HFFc6 (cell line): ENCODE results near the gene OPCML. TPM values are rescaled to one million over a fixed set of nuclear protein-coding genes. Genes with fewer than 3 reads are reported as not detected.

Experiments
- DNase-seq: peaks from one replicate; pipeline ENCODE4 v3.0.0-alpha.2; 2018
- H3K27ac Mint-ChIP-seq: 2 replicates; pipeline ENCODE4 v1.8.0; 2020; ENCODE audit warnings: mild to moderate bottlenecking, mixed read lengths
- H3K27me3 Mint-ChIP-seq: 2 replicates; pipeline ENCODE4 v1.8.0; 2021; ENCODE audit warnings: mild to moderate bottlenecking, moderate library complexity, mixed read lengths; ENCODE audit not compliant: insufficient read depth
- H3K36me3 Mint-ChIP-seq: 2 replicates; pipeline ENCODE4 v1.8.0; 2021; ENCODE audit warnings: low read depth, mixed read lengths
- H3K4me1 Mint-ChIP-seq: 2 replicates; pipeline ENCODE4 v1.8.0; 2020; ENCODE audit warnings: low read depth, mixed read lengths
- H3K4me3 Mint-ChIP-seq: 2 replicates; pipeline ENCODE4 v1.8.0; 2020; ENCODE audit warnings: mild to moderate bottlenecking, moderate library complexity, mixed read lengths
- H3K9me3 Mint-ChIP-seq: 2 replicates; pipeline ENCODE4 v1.8.0; 2020; ENCODE audit warnings: mild to moderate bottlenecking, mixed read lengths
- total RNA-seq, 6 experiments: library from RNA; stranded (reverse); fragmentation: NEBNext Ultra II Directional; extraction: Animal tissue kit (Norgen Biotek cat#: 25700); gene quantifications; 2 replicates in 1 of 6; 3 replicates in 5 of 6; pipeline ENCODE4 v1.2.3, GENCODE V29; 2021
- TF ChIP-seq, protein P1 (sequence below): fragments of 200-600 bp; sonication (generic); IDR thresholded peaks from 2 replicates; pipeline ENCODE4 v1.5.0; 2021; ENCODE audit warnings: antibody characterized with exemption, mild to moderate bottlenecking

OPCML gene
- total RNA-seq, 6 experiments from 2014 or later, result 0.11 to 1.7 (median 0.33) TPM

DNA sequence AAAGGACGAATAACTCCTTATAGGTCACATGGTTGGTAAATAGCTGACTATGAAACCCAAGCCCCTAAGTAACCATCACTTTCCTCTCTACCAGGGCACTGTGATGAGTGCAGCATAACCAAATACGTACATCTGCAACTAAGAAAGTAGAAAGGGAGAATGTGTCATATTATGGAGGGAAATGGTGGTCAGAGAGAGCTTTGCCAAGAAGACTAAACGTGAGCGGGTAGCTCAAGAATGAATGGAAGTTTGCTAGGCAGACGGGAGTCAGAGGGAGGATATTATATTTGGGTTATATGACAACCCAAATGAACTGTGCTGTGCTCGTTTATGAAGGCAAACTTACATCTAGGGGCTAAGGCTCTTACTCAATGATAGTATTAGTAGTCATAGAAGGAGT lies 537.3 kb downstream of the OPCML start:
- Mint-ChIP-seq H3K4me3 (no peak overlapping the region), H3K4me1 (no peaks in the 10 kb centered on the region; the same call in 1 of the 2 replicates), H3K27me3 (peaks cover 34% of the 10 kb centered on the region), H3K9me3 (peaks cover 1% of the 10 kb centered on the region; the same call in 1 of the 2 replicates), H3K27ac (no peak overlapping the region), H3K36me3 (no peaks in the 10 kb centered on the region)
- no peak for DNase-seq
- TF ChIP-seq, protein P1, sequence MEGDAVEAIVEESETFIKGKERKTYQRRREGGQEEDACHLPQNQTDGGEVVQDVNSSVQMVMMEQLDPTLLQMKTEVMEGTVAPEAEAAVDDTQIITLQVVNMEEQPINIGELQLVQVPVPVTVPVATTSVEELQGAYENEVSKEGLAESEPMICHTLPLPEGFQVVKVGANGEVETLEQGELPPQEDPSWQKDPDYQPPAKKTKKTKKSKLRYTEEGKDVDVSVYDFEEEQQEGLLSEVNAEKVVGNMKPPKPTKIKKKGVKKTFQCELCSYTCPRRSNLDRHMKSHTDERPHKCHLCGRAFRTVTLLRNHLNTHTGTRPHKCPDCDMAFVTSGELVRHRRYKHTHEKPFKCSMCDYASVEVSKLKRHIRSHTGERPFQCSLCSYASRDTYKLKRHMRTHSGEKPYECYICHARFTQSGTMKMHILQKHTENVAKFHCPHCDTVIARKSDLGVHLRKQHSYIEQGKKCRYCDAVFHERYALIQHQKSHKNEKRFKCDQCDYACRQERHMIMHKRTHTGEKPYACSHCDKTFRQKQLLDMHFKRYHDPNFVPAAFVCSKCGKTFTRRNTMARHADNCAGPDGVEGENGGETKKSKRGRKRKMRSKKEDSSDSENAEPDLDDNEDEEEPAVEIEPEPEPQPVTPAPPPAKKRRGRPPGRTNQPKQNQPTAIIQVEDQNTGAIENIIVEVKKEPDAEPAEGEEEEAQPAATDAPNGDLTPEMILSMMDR, result no peak

DNA sequence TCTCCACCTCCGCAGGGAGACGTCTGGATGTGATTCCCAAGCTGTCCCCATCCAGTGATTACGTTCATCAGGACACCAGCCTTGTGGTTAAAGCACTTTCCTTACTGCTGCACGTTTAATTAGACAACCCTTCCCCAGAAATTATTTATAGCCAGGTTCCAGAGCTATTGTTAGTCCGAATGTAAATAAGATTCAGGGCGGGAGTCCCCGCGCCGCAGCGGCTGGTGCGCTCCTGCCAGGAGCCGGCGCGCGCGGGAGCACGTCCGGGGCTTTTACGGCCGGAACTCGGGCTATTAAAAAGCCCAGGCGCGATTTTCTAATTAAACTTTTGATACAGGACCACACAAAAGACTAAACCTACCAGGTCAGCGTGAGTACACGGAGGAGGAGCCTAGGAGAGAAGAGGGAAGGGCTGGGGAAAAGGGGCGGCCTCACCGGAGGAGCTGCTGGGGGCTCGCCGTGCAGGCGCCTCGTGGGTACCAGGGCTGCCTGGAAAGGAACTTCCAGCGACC lies 538.3 kb downstream of the OPCML start:
- Mint-ChIP-seq H3K36me3 (no peaks in the 10 kb centered on the region), H3K4me1 (no peaks in the 10 kb centered on the region; the same call in 1 of the 2 replicates), H3K27ac (no peak overlapping the region), H3K27me3 (peaks cover 32% of the 10 kb centered on the region), H3K9me3 (no peaks in the 10 kb centered on the region; the same call in 1 of the 2 replicates), H3K4me3 (no peak overlapping the region)
- DNase-seq, result no peak
- TF ChIP-seq, protein P1, result no peak

DNA sequence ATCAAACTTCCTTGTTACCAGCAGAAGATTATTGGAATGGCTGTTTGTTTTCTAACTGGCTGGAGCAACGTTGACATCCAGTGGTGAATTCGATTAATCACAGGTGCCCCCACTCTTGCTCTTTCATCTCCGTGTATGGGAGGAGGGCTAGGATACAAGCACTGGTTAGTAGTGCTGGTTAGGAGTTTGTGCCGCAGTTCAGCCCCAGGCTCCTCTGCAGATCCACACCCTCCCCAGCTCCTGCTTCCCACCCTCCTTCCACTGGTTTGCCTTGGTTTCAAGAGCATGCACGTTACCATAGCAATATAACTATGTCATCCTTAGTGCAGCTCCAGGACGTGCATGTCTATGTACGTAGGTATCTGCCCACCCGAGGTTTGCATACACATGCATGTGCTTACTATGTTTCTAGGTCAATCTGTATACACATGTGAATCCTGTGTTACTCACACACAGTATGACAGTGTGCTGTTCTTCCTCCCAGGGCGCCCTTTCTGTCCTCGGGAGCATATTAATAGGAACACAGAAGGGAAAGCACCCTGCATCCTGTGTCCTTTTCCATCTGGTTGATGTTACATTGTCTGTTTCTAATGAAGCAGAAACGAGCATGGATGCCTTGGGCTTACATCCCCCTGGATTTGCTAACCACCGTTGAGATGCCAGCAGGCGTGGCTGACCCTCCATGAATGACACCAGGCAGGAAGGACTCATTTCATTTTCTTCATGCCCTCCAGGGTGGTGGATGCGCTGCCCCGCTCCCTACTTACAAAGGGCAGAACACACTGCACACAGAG lies 539.3 kb downstream of the OPCML start:
- no peaks in the 10 kb centered on the region; the same call in 1 of the 2 replicates for H3K9me3 Mint-ChIP-seq
- H3K4me3 Mint-ChIP-seq, result no peak overlapping the region
- H3K27ac Mint-ChIP-seq, result no peak overlapping the region
- no peaks in the 10 kb centered on the region for H3K36me3 Mint-ChIP-seq
- DNase-seq, result peak; percentile 20
- TF ChIP-seq, protein P1, result peak; percentile 48; the same call in 1 of the 2 replicates
- H3K4me1 Mint-ChIP-seq, result no peaks in the 10 kb centered on the region; the same call in 1 of the 2 replicates
- peaks cover 33% of the 10 kb centered on the region for H3K27me3 Mint-ChIP-seq

DNA sequence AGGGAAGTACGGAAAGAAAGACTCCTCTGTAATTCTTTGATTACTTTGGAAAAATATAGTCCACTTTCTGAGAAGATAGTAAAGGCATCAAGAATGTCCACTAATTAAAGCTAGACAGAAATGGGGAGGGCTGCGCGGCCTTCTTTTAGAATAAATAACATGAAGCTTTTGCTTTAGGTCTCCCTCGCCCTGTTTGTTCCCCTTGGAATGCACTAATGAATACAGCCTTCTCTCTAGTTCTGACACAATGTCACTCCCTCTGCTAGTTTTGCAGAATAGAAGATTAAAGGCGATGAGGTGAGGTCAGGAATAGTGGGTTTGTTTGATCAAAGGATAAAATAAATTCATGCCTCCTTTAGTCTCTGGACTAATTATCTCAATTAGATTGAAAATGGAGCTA lies 543.9 kb downstream of the OPCML start:
- no peaks in the 10 kb centered on the region for H3K36me3 Mint-ChIP-seq
- TF ChIP-seq, protein P1, result no peak
- H3K4me3 Mint-ChIP-seq, result no peak overlapping the region
- H3K27ac Mint-ChIP-seq, result no peak overlapping the region
- DNase-seq, result no peak
- H3K9me3 Mint-ChIP-seq, result no peaks in the 10 kb centered on the region; the same call in 1 of the 2 replicates
- H3K4me1 Mint-ChIP-seq, result no peaks in the 10 kb centered on the region; the same call in 1 of the 2 replicates
- peaks cover 14% of the 10 kb centered on the region; the same call in 1 of the 2 replicates for H3K27me3 Mint-ChIP-seq

DNA sequence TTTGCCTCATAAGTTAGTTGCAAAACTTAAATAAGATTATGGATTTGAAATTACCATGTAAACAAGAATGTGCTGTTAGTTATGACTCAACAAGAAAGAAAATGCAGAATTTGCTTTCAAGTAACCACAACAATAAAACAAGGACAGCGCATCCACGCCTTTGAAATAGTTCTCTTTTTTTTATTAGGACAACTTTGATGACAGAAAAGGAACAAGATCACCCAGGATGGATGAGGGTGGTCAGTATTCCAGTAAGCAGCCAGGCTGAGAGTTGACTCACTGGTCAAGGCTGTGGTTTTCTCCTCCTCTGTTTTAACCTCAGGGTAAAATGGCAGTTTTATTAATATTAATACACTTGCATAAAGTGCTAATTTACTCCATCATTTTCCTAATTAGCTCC lies 544.4 kb downstream of the OPCML start:
- H3K4me1 Mint-ChIP-seq, result no peaks in the 10 kb centered on the region; the same call in 1 of the 2 replicates
- H3K27me3 Mint-ChIP-seq, result peaks cover 10% of the 10 kb centered on the region; the same call in 1 of the 2 replicates
- H3K9me3 Mint-ChIP-seq, result no peaks in the 10 kb centered on the region; the same call in 1 of the 2 replicates
- H3K4me3 Mint-ChIP-seq, result no peak overlapping the region
- peak; percentile 24 for DNase-seq
- no peak overlapping the region for H3K27ac Mint-ChIP-seq
- TF ChIP-seq, protein P1, result no peak
- H3K36me3 Mint-ChIP-seq, result no peaks in the 10 kb centered on the region
